ENCODE results near the gene MBD4. TPM values are rescaled to one million over a fixed set of nuclear protein-coding genes. Genes with fewer than 3 reads are reported as not detected.

The MBD4 gene
- total and polyA plus RNA-seq, 10 of the 15 experiments (the other 5 are each of a cell fraction or from before 2014, with no cell fraction given) = 17.7 to 59.0 (median 49.0) TPM

GRCh38 chr3:129475863-129476262 lies 36.1 kb upstream of the MBD4 start:
- CTCF ChIA-PET = interaction anchor here (1.3 to 1.5 kb wide), 3 partner anchors 14 to 92 kb away, joined by 3 to 5 read pairs (median 4); no protein-coding TSS in a partner anchor
- ATAC-seq (no peak), FAIRE-seq (no peak), DNase-seq (ENCODE audit: low read depth, low spot score) (no peak)
- RAD21 ChIA-PET (ENCODE audit: unreplicated experiment) = no interaction called here
- Histone ChIP-seq H3K4me2 (ENCODE audit: control insufficient read depth, insufficient read depth) (no peak overlapping the region), H3K9ac (ENCODE audit: control insufficient read depth, insufficient read depth, low read length) (no peak overlapping the region), H3K4me3 (no peak overlapping the region), H3K4me1 (ENCODE audit: control insufficient read depth, insufficient read depth, low read length) (no peaks in the 10 kb centered on the region), H3K27me3 (replicated peaks in 1 of 2; ENCODE audit: control insufficient read depth in 2 of 2, insufficient read depth in 2 of 2, low read length in 1 of 2) (no peaks in the 10 kb centered on the region), H4K20me1 (ENCODE audit: control insufficient read depth, insufficient read depth) (no peaks in the 10 kb centered on the region), H3K27ac (ENCODE audit: control insufficient read depth, insufficient read depth) (no peak overlapping the region), H3K36me3 (ENCODE audit: control insufficient read depth in 2 of 2, insufficient read depth in 2 of 2, low read length in 1 of 2) (peaks cover 1 to 3% of the 10 kb centered on the region in 2 experiments; a peak in 2 of 4 replicates), H2AFZ (ENCODE audit: control insufficient read depth, low read depth, low read length) (no peak overlapping the region), H3K9me3 (replicated peaks; ENCODE audit: control insufficient read depth, insufficient read depth, low read length) (no peaks in the 10 kb centered on the region), H3K79me2 (ENCODE audit: control insufficient read depth, insufficient read depth, low read length) (no peaks in the 10 kb centered on the region)
- POLR2A ChIA-PET = interaction anchor here (1.8 kb wide), 1 partner anchor 11 kb away, joined by 5 read pairs; no protein-coding TSS in a partner anchor
- in situ Hi-C loops (cut with MboI) = no loop called here
- 97% methylated on average over 3 of the region's 3 CpGs for WGBS (ENCODE audit: insufficient coverage, insufficient replicate concordance, low lambda C conversion rate, missing lambda C conversion rate)
- intact Hi-C loops (cut with micrococcal nuclease; ENCODE audit: unreplicated experiment) = no loop called here
- SMC1A ChIA-PET (ENCODE audit: uncharacterized antibody, unreplicated experiment) = interaction anchor here (1.3 kb wide), 1 partner anchor 14 kb away, joined by 3 read pairs; no protein-coding TSS in a partner anchor
- BruUV-seq (replicated peaks) = no TSS peak
- no peak for TF ChIP-seq SIX5 (IDR thresholded peaks at IDR 0.05; ENCODE audit: low read depth, low read length, severe bottlenecking)
- no peak for TF ChIP-seq JUND (IDR thresholded peaks at IDR 0.05; ENCODE audit: low read depth, low read length)
- TF ChIP-seq ZBED1 (IDR thresholded peaks at IDR 0.05; ENCODE audit: borderline replicate concordance) = no peak
- TF ChIP-seq HDAC6 (IDR thresholded peaks at IDR 0.05; ENCODE audit: unreplicated experiment) = no peak
- TF ChIP-seq ATF7 (IDR thresholded peaks at IDR 0.05; ENCODE audit: low read depth) = no peak
- TF ChIP-seq MLLT1 (IDR thresholded peaks at IDR 0.05) = no peak
- no peak for TF ChIP-seq WRNIP1 (IDR thresholded peaks at IDR 0.05; ENCODE audit: borderline replicate concordance, low read depth, low read length)
- no peak for TF ChIP-seq SREBF2 (IDR thresholded peaks at IDR 0.05; ENCODE audit: low read length)
- TF ChIP-seq HDGF (IDR thresholded peaks at IDR 0.05) = no peak
- TF ChIP-seq, protein P1, sequence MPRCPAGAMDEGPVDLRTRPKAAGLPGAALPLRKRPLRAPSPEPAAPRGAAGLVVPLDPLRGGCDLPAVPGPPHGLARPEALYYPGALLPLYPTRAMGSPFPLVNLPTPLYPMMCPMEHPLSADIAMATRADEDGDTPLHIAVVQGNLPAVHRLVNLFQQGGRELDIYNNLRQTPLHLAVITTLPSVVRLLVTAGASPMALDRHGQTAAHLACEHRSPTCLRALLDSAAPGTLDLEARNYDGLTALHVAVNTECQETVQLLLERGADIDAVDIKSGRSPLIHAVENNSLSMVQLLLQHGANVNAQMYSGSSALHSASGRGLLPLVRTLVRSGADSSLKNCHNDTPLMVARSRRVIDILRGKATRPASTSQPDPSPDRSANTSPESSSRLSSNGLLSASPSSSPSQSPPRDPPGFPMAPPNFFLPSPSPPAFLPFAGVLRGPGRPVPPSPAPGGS (IDR thresholded peaks at IDR 0.05; ENCODE audit: borderline replicate concordance, insufficient read depth, low read depth, low read length, poor library complexity, severe bottlenecking) = no peak
- TF ChIP-seq RAD21 (IDR thresholded peaks at IDR 0.05; ENCODE audit: insufficient read depth, low read depth, low read length) = no peak
- no peak for TF ChIP-seq POLR2AphosphoS2 (IDR thresholded peaks at IDR 0.05; ENCODE audit: low read depth, low read length)

All from GM12878 (cell line).